ENCODE measurements around the gene SCP2. TPM values are rescaled to one million over a fixed set of nuclear protein-coding genes. Genes with fewer than 3 reads are reported as not detected.
"Not testable (repeated sequence)": the region's sequence is repeated elsewhere in the genome, so short reads cannot be mapped to it uniquely, and the experiment has no call there.

The SCP2 gene
- total RNA-seq, 2 donors from 2014 or later: 50.8 to 54.3 TPM

DNA sequence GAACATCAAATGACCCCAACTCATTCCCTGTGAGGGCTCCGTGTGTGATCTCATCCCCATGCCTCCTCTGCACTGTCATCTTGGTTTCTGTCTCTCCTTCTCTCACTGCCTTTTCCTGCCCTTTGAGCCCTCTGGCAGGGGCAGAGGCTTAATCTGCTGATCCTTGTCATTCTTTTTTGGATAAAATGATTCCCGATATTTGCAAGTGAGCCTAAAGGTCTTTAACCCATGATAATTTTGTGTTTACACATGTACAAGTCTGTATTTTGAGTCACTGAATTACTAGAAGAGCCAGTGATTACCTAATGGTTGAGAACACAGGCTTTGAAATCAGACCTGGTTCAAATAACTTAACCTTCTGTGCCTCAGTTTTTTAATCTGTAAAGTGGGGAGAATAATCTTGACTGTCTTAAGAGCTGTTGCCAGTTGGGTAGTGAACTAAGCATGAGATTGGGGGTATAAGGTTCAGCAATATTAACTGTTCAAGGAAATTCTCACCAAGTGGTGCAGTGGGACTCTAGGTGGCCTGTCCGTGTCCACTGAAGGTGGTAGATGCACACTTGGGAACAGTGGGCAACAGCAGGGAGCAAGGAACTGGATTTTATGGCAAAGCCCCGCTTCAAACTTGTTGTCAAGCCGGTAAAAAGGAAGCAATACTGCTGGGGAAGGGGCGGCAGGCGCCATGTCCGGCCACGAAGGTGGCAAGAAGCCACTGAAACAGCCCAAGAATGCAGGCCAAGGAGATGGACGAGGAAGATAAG lies 7.2 kb upstream of the SCP2 start:
- no peak for DNase-seq
- H3K36me3 Mint-ChIP-seq (ENCODE audit: insufficient read depth in 2 of 2): no peaks in the 10 kb centered on the region
- ATAC-seq (replicated peaks in 1 of 2): no peak
- peak overlapping the region; percentile 73 to 90 for H3K4me3 Mint-ChIP-seq
- peak overlapping the region; percentile 49 for H3K27ac Mint-ChIP-seq
- H3K27me3 Mint-ChIP-seq (ENCODE audit: low read depth): no peaks in the 10 kb centered on the region
- no peaks in the 10 kb centered on the region for H3K9me3 Mint-ChIP-seq
- H3K4me1 Mint-ChIP-seq (ENCODE audit: low read depth): peaks cover 30% of the 10 kb centered on the region

DNA sequence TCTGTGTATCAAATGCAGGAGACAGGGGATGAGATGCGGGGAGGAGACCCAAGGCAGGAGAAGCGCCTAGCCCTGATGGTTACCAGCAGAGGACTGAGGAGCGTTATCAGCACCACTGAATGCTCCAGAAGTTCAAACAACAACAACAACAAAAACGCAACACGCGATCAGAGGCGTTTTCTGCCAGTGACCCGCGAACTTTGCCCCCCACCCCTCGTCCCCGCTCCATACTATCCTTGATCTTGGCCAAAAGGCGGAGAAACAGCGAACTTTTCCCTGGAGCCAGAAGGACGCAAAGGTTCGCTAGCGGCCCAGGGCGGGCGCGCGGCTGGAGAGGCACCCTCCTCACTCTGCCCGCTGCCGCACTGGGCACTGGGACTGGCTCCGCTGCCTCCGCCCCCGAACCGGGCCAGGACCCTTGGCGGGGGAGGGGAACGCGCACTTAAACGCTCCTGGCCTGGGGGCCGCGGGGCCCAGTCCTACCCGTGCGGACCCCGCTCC lies 6.2 kb upstream of the SCP2 start:
- H3K4me1 Mint-ChIP-seq (ENCODE audit: low read depth): peaks cover 30% of the 10 kb centered on the region
- no peak overlapping the region for H3K27ac Mint-ChIP-seq
- peak overlapping the region; percentile 90 to 91 for H3K4me3 Mint-ChIP-seq
- no peaks in the 10 kb centered on the region for H3K27me3 Mint-ChIP-seq (ENCODE audit: low read depth)
- DNase-seq (no peak), ATAC-seq (replicated peaks in 1 of 2) (peak in 1 of 2 donors; percentile 0)
- H3K9me3 Mint-ChIP-seq: no peaks in the 10 kb centered on the region
- no peaks in the 10 kb centered on the region for H3K36me3 Mint-ChIP-seq (ENCODE audit: insufficient read depth in 2 of 2)

DNA sequence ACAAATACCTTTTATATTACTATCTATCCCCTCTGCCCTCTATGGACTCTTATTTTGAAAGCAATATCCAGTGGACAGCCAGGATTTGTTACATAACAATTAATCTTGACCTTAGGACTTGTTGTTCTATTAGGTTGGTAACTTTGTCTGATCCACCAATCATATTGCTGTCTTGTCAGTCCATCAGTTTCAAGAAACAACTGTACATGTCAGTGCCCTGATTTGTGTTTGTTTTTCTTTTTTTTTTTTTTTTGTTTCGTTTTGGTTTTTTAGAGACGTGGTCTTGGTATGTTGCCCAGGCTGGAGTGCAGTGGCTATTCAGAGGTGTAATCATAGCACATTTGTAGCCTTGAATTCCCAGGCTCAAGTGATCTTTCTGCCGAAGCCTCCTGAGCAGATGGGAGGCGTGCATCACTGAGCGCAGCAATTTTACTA lies 1.5 kb upstream of the SCP2 start:
- Mint-ChIP-seq H3K27ac (no peak overlapping the region), H3K9me3 (no peaks in the 10 kb centered on the region), H3K4me1 (ENCODE audit: low read depth) (peaks cover 26% of the 10 kb centered on the region), H3K4me3 (peak overlapping the region in 1 of 2 donors; percentile 87), H3K27me3 (ENCODE audit: low read depth) (no peaks in the 10 kb centered on the region), H3K36me3 (ENCODE audit: insufficient read depth in 2 of 2) (peaks cover 3 to 4% of the 10 kb centered on the region in 2 donors)
- no peak for DNase-seq
- no peak for ATAC-seq (replicated peaks in 1 of 2)

DNA sequence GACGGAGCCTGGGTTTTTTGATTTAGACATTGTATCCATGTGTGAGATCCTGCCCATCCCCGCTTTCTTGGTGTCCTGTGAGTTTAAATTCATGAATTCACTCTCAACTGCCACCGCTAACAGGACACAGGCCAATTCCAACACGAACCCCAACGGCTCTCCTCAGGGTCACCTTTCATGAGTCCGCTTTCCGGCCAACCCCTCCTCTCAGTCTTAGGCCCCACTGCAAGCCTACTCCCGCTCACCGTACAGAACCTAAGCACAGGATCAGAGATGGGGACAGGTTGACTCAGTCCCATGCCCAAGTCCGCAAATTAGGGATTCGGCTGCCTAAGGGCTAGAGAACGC lies 238 bp upstream of the SCP2 start:
- Mint-ChIP-seq H3K27ac (peak overlapping the region; percentile 42), H3K9me3 (no peaks in the 10 kb centered on the region), H3K4me1 (ENCODE audit: low read depth) (peaks cover 18% of the 10 kb centered on the region), H3K27me3 (ENCODE audit: low read depth) (no peaks in the 10 kb centered on the region), H3K4me3 (peak overlapping the region; percentile 87 to 90), H3K36me3 (ENCODE audit: insufficient read depth in 2 of 2) (peaks cover 3 to 4% of the 10 kb centered on the region in 2 donors)
- DNase-seq (no peak), ATAC-seq (replicated peaks in 1 of 2) (no peak)

DNA sequence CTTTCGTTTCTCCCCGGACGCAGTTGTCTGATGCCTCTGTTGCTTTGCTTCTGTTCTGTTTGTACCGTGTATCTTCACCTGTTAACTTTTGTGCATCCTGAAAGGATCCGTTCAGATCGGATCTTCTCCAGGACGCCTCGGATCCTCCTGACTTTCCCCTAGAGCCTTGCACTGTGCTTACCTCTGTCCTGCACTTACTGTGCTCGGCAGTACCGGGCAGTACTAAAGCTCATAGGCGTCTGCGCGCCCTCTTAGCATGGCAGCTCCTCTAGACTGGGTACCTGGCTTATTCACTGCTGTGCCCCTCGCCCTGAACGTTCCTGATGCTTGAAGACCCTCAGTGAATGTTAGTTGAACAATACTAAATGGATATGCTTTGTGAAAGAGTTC lies 934 bp downstream of the SCP2 start:
- H3K27ac Mint-ChIP-seq: peak overlapping the region; percentile 47
- DNase-seq (no peak), ATAC-seq (replicated peaks in 1 of 2) (no peak)
- no peaks in the 10 kb centered on the region for H3K27me3 Mint-ChIP-seq (ENCODE audit: low read depth)
- peak overlapping the region; percentile 87 to 90 for H3K4me3 Mint-ChIP-seq
- peaks cover 3 to 4% of the 10 kb centered on the region in 2 donors for H3K36me3 Mint-ChIP-seq (ENCODE audit: insufficient read depth in 2 of 2)
- no peaks in the 10 kb centered on the region for H3K9me3 Mint-ChIP-seq
- H3K4me1 Mint-ChIP-seq (ENCODE audit: low read depth): peaks cover 12% of the 10 kb centered on the region

DNA sequence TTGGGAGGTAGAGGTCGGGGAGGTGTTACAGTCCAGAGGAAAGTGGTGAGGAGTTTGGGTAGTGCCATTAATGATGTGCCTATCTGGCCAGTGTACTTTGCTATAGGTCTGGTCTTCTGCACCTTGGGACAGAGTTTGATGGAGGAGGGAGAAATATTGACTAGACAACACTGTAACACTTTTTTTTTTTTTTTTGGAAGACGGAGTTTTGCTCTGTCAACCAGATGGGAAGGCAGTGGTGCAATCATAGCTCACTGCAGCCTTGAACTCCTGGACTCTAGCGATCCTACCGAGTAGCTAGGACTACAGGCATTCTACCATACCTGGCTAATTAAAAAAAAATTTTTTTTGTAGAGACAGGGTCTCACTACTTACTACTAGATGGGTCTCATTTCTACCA lies 1.9 kb downstream of the SCP2 start:
- Mint-ChIP-seq H3K27ac (no peak overlapping the region), H3K27me3 (ENCODE audit: low read depth) (no peaks in the 10 kb centered on the region), H3K4me1 (ENCODE audit: low read depth) (peaks cover 12% of the 10 kb centered on the region), H3K4me3 (no peak overlapping the region), H3K36me3 (ENCODE audit: insufficient read depth in 2 of 2) (peaks cover 3 to 4% of the 10 kb centered on the region in 2 donors), H3K9me3 (no peaks in the 10 kb centered on the region)
- ATAC-seq (replicated peaks in 1 of 2) (no peak), DNase-seq (no peak)

DNA sequence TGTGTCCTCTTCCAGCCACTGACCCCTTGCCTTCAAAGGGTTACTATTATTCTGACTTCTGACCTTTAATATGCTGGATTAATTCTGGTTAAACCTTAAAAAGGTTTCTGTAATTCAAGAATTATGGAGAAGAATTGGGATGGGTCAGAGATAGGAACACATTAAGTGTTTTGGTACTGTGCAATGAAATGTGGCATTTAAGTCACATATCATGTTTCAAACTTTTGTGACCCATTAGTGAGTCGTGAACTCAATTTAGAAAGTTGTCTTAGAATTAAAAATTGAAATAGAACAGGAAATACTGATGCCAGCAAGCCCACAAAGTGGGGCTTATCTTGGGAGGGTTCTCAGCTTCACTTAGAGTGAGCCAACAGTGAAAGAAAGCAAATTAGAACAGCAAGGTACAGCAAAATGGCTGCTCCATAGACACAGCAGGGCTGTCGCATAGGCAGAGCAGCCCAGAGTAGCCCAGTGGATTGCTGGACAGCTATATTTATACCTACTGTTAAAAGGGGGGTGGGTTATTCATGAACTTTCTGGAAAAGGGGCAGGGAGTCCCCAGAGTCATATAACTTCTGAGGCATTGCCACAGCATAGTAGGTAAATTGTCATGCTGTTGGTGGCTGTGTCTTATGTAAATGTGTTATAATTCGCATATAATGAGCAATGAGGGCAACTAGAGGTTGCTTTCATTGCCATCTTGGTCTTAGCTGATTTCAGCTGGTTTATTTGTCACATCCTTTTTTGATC lies 10.5 kb downstream of the SCP2 start:
- no peak overlapping the region for H3K4me3 Mint-ChIP-seq
- no peaks in the 10 kb centered on the region for H3K4me1 Mint-ChIP-seq (ENCODE audit: low read depth)
- H3K27me3 Mint-ChIP-seq (ENCODE audit: low read depth): no peaks in the 10 kb centered on the region
- no peaks in the 10 kb centered on the region for H3K9me3 Mint-ChIP-seq
- DNase-seq (no peak), ATAC-seq (replicated peaks in 1 of 2) (peak in 1 of 2 donors; percentile 23)
- H3K36me3 Mint-ChIP-seq (ENCODE audit: insufficient read depth in 2 of 2): no peaks in the 10 kb centered on the region
- no peak overlapping the region for H3K27ac Mint-ChIP-seq

DNA sequence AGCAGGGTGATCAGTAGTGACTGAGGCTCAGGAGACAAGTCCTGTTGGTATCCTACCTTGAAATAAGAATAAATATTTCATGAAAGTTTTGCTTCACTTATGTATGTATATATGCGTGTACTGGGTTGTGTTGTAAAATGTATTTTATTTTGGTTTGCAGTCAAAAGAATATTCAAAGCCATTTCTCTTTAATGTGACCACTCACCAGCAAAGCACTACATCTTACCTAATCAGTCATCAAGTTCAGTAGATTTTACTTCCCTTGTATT lies 11.0 kb downstream of the SCP2 start:
- DNase-seq: no peak
- Mint-ChIP-seq H3K4me1 (ENCODE audit: low read depth) (no peaks in the 10 kb centered on the region), H3K27me3 (ENCODE audit: low read depth) (no peaks in the 10 kb centered on the region), H3K36me3 (ENCODE audit: insufficient read depth in 2 of 2) (no peaks in the 10 kb centered on the region), H3K4me3 (no peak overlapping the region), H3K27ac (no peak overlapping the region), H3K9me3 (no peaks in the 10 kb centered on the region)
- no peak for ATAC-seq (replicated peaks in 1 of 2)

DNA sequence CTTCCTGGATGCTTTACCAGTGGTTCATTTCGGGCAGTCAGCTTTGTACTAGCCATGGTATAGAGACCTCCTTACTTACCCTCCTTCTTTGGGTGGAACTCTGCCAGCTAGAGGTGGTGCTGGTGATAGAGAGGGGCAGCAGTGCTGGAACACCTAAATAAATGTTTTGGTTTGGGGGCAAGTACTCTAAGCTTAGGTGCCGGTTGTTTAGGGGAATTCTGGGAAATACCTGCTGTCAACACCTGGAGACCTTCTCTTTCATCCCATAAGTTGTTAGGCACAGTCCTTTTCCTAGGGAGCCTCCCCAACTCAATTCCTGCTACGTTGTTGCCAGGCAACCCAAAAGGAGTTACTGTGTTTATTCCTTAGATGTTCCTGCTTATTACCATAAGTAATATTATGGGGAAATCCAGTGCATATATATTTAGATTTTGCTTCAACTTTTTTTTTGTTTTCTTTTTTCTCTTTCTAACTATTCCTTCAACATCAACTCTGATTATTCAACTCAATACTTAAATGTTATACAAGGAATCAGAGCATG lies 16.9 kb downstream of the SCP2 start:
- Mint-ChIP-seq H3K9me3 (no peaks in the 10 kb centered on the region), H3K36me3 (ENCODE audit: insufficient read depth in 2 of 2) (no peaks in the 10 kb centered on the region), H3K4me3 (no peak overlapping the region), H3K27me3 (ENCODE audit: low read depth) (no peaks in the 10 kb centered on the region), H3K27ac (no peak overlapping the region), H3K4me1 (ENCODE audit: low read depth) (peaks cover 7% of the 10 kb centered on the region)
- ATAC-seq (replicated peaks in 1 of 2) (no peak), DNase-seq (no peak)

DNA sequence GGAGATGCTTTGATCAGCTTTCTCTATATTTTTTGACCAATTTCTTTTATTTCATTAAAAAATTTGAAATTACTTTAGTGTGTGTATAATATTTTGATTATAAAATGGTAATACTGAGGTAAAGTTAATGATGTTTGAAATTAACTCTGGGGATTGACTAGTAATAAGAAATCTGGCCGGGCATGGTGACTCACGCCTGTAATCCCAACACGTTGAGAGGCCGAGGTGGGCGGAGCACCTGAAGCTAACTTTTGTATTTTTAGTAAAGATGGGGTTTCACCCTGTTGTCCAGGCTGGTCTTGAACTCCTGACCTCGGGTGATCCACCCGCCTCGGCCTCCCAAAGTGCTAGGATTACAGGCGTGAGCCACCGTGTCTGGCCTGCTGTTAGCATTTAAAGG lies 17.5 kb downstream of the SCP2 start:
- Mint-ChIP-seq H3K4me3 (no peak overlapping the region), H3K4me1 (ENCODE audit: low read depth) (peaks cover 7% of the 10 kb centered on the region), H3K36me3 (ENCODE audit: insufficient read depth in 2 of 2) (peaks cover 0 to under 1% of the 10 kb centered on the region in 2 donors), H3K27me3 (ENCODE audit: low read depth) (no peaks in the 10 kb centered on the region), H3K27ac (no peak overlapping the region), H3K9me3 (no peaks in the 10 kb centered on the region)
- ATAC-seq (replicated peaks in 1 of 2) (no peak), DNase-seq (no peak)

DNA sequence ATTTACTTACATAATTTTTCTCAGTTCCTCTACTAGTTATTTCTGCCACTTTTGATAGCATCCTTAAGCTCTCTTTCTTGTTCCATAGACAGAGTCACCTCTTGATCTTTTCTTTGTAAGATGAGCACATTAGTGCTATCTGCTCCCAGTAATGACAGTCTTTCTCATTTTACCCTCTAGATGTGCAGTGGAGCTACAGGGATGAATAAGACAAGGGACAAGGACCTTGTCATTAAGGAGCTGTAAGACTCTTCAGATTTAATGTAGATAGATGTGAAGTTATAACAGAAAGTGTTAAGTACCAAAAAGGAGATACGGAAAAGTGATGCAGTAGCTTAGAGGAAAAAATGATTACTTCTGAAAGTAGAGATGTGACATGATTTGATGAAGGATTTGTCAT lies 20.4 kb downstream of the SCP2 start:
- Mint-ChIP-seq H3K27ac (peak overlapping the region; percentile 25), H3K4me1 (ENCODE audit: low read depth) (peaks cover 7% of the 10 kb centered on the region), H3K4me3 (no peak overlapping the region), H3K27me3 (ENCODE audit: low read depth) (no peaks in the 10 kb centered on the region), H3K36me3 (ENCODE audit: insufficient read depth in 2 of 2) (peaks cover 1 to 2% of the 10 kb centered on the region in 2 donors), H3K9me3 (no peaks in the 10 kb centered on the region)
- DNase-seq (no peak), ATAC-seq (replicated peaks in 1 of 2) (peak in 1 of 2 donors; percentile 47)

DNA sequence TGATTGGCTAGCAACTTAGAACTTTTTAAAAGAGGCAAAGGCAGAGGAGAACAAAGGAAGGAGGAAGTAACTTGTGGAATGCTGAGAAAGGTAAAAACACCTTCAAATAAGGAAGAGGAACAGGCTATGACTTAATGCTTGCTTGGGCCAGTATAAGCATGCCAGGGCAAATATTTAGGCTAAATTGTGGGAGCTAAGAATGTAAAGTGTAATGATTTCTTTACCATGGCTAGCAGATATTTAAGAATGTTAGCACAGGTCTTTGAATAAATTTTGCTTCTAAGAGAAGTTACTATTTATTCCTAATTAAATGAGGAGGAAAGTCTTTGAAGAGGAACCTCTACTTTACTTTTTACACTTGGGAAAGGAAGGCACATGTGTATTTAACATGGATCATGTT lies 22.5 kb downstream of the SCP2 start:
- DNase-seq; H3K4me1 Mint-ChIP-seq (ENCODE audit: low read depth); H3K9me3 Mint-ChIP-seq; H3K4me3 Mint-ChIP-seq; H3K27ac Mint-ChIP-seq; H3K36me3 Mint-ChIP-seq (ENCODE audit: insufficient read depth in 2 of 2); H3K27me3 Mint-ChIP-seq (ENCODE audit: low read depth); ATAC-seq (replicated peaks in 1 of 2): not testable (repeated sequence)

DNA sequence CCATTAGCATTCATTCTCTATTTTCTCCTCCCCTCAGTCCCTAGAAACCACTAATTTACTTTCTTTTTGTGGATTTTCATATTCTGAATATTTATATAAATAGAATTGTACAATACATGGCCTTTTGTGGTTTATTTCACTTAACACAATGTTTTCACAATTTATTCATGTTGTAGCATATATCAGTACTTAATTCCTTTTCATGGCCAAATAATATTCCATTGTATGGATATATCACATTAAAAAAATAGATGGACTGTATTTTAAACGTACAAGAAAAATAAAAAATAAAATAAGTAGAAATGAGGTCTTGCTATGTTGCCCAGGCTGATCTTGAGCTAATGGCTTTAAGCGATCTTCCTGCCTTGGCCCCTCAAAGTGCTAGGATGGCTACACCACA lies 25.0 kb downstream of the SCP2 start:
- DNase-seq (no peak), ATAC-seq (replicated peaks in 1 of 2) (no peak)
- Mint-ChIP-seq H3K27me3 (ENCODE audit: low read depth) (no peaks in the 10 kb centered on the region), H3K4me1 (ENCODE audit: low read depth) (peaks cover 7% of the 10 kb centered on the region), H3K36me3 (ENCODE audit: insufficient read depth in 2 of 2) (peaks cover 1 to 2% of the 10 kb centered on the region in 2 donors), H3K4me3 (no peak overlapping the region), H3K9me3 (no peaks in the 10 kb centered on the region), H3K27ac (no peak overlapping the region)

Data from activated T-cell treated with anti-CD3 and anti-CD28 coated beads, Interleukin-2, amount 50 U/mL, for 72 hours (primary cell).